Measurements from ENCODE around the gene PCBP2. TPM values are rescaled to one million over a fixed set of nuclear protein-coding genes. Genes with fewer than 3 reads are reported as not detected.

Gene PCBP2
- polyA plus RNA-seq, 2 of the 4 experiments (the other 2 are of a cell fraction): 367 to 546 TPM

DNA sequence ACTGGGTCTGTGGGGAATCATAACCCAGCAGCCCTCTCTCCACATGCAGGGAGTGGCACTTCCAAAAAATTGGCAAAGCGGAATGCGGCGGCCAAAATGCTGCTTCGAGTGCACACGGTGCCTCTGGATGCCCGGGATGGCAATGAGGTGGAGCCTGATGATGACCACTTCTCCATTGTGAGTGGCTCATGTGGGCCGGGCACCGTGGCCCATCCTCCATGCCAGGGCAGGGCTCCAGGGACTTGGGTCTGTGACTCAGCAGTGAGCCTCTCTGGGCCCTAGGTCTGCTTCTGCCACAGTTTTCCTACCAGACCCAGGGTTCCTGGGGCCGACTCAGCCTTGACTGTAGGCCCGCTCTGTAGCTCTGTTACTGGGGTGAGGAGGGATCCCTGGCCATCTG, 53.2 kb downstream of the PCBP2 start:
- Histone ChIP-seq H3K4me3 (no peak overlapping the region), H3K4me2 (no peak overlapping the region), H3K4me1 (peaks cover 21% of the 10 kb centered on the region), H3K27ac (peak overlapping the region; percentile 29 to 53; a peak in 4 of 6 replicates), H3K9me3 (no peaks in the 10 kb centered on the region)
- ATAC-seq (no peak), FAIRE-seq (no peak), DNase-seq (ENCODE audit: low read depth in 1 of 2, low spot score in 1 of 2) (no peak)
- ChIA-PET CTCF (interaction anchor here (1.0 to 13.1 kb wide), 6 partner anchors 13 to 179 kb away, joined by 3 to 169 read pairs (median 7); partner anchors contain the start of gene AAAS), POLR2A (no interaction called here)
- WGBS (ENCODE audit: missing lambda C conversion rate): 76% methylated on average over 9 of the region's 10 CpGs
- TF ChIP-seq ZFP36 (IDR thresholded peaks at IDR 0.05; ENCODE audit: borderline replicate concordance, partially characterized antibody) (no peak), KDM1A (IDR thresholded peaks at IDR 0.05; ENCODE audit: low read depth) (no peak), FOXS1 (CRISPR knock-in tag; IDR thresholded peaks at IDR 0.05) (no peak), NPAS2 (CRISPR knock-in tag; IDR thresholded peaks at IDR 0.05; ENCODE audit: borderline replicate concordance) (no peak), HOXA7 (CRISPR knock-in tag; IDR thresholded peaks at IDR 0.05) (no peak), JUNB (IDR thresholded peaks at IDR 0.05) (no peak), HOXB5 (CRISPR knock-in tag; IDR thresholded peaks at IDR 0.05) (no peak), SREBF2 (IDR thresholded peaks at IDR 0.05) (no peak), KDM5A (IDR thresholded peaks at IDR 0.05) (no peak)
- TF ChIP-seq, protein P1, sequence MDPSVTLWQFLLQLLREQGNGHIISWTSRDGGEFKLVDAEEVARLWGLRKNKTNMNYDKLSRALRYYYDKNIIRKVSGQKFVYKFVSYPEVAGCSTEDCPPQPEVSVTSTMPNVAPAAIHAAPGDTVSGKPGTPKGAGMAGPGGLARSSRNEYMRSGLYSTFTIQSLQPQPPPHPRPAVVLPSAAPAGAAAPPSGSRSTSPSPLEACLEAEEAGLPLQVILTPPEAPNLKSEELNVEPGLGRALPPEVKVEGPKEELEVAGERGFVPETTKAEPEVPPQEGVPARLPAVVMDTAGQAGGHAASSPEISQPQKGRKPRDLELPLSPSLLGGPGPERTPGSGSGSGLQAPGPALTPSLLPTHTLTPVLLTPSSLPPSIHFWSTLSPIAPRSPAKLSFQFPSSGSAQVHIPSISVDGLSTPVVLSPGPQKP (IDR thresholded peaks at IDR 0.05; ENCODE audit: low read depth, low read length): no peak
- TF ChIP-seq, protein P2, sequence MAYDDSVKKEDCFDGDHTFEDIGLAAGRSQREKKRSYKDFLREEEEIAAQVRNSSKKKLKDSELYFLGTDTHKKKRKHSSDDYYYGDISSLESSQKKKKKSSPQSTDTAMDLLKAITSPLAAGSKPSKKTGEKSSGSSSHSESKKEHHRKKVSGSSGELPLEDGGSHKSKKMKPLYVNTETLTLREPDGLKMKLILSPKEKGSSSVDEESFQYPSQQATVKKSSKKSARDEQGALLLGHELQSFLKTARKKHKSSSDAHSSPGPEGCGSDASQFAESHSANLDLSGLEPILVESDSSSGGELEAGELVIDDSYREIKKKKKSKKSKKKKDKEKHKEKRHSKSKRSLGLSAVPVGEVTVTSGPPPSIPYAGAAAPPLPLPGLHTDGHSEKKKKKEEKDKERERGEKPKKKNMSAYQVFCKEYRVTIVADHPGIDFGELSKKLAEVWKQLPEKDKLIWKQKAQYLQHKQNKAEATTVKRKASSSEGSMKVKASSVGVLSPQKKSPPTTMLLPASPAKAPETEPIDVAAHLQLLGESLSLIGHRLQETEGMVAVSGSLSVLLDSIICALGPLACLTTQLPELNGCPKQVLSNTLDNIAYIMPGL (CRISPR knock-in tag; IDR thresholded peaks at IDR 0.05; ENCODE audit: borderline replicate concordance): no peak

DNA sequence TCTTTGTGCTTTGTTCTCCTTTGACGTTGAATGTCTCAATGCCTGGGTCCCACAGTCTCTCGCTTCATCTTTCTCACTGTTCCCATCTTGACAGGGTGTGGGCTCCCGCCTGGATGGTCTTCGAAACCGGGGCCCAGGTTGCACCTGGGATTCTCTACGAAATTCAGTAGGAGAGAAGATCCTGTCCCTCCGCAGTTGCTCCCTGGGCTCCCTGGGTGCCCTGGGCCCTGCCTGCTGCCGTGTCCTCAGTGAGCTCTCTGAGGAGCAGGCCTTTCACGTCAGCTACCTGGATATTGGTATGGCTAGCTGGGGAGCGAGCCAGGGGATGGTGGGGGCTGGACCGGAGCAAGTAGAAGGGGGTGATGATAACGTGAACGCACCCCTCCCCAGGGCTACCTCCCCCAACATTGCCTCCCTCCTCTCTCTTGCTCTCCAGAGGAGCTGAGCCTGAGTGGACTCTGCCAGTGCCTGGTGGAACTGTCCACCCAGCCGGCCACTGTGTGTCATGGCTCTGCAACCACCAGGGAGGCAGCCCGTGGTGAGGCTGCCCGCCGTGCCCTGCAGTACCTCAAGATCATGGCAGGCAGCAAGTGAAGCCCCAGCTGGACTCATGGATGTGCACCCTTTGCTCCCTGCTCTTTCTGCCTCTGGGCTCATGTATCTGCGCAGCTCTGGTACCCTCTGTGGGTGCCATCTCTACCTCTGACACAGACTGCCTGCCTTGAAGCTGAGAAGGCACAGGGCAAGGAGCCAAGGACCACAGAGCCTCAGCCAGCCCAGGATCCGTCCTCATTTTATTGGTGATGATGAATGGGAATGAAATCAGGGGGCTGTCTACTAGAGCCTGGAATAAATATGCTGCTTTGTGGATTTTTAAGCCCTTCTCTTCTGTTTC, 53.9 kb downstream of the PCBP2 start:
- no peak for DNase-seq (ENCODE audit: low read depth in 1 of 2, low spot score in 1 of 2)
- ChIA-PET POLR2A (interaction anchor here (0.7 kb wide), 1 partner anchor 32 kb away, joined by 3 read pairs; no protein-coding TSS in a partner anchor), CTCF (interaction anchor here (1.0 to 13.1 kb wide), 5 partner anchors 13 to 179 kb away, joined by 3 to 169 read pairs (median 5); partner anchors contain the start of gene AAAS)

DNA sequence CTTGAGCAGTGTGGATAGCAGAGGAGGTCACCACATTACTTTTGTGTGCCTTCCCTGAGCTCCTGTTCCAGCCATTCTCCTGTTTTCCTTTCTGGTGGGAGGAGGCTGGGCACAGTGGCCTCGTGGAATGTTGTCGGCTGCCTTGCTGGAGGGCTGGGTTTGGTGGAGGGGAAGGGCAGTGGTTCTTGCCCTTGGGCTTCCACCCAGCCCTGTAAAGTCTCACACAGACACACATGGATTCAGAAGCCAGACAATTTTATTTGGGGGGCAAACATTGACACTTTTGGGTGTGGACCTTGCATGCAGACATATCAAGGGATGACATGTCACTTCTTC, 54.5 kb downstream of the PCBP2 start:
- FAIRE-seq: no peak
- DNase-seq (ENCODE audit: low read depth in 1 of 2, low spot score in 1 of 2): no peak
- CTCF ChIA-PET: interaction anchor here (1.0 to 13.1 kb wide), 4 partner anchors 12 to 180 kb away, joined by 4 to 169 read pairs (median 54); partner anchors contain the start of gene AAAS
- no peak overlapping the region for H3K4me2 ChIP-seq
- no peaks in the 10 kb centered on the region for H3K9me3 ChIP-seq
- 52% methylated on average over 2 of the region's 2 CpGs for WGBS (ENCODE audit: missing lambda C conversion rate)
- POLR2A ChIA-PET: interaction anchor here (0.7 kb wide), 1 partner anchor 33 kb away, joined by 3 read pairs; no protein-coding TSS in a partner anchor
- no peak for ATAC-seq
- no peak overlapping the region for H3K27ac ChIP-seq
- TF ChIP-seq RFX5 (IDR thresholded peaks at IDR 0.05) (no peak), JUNB (IDR thresholded peaks at IDR 0.05) (no peak), CHD2 (IDR thresholded peaks at IDR 0.05; ENCODE audit: low read length, partially characterized antibody) (no peak), KDM1A (IDR thresholded peaks at IDR 0.05; ENCODE audit: low read depth) (no peak), ZSCAN20 (CRISPR knock-in tag; IDR thresholded peaks at IDR 0.05) (no peak), RARB (CRISPR knock-in tag; IDR thresholded peaks at IDR 0.05) (no peak), CEBPB (IDR thresholded peaks at IDR 0.05) (no peak)
- TF ChIP-seq, protein P3, sequence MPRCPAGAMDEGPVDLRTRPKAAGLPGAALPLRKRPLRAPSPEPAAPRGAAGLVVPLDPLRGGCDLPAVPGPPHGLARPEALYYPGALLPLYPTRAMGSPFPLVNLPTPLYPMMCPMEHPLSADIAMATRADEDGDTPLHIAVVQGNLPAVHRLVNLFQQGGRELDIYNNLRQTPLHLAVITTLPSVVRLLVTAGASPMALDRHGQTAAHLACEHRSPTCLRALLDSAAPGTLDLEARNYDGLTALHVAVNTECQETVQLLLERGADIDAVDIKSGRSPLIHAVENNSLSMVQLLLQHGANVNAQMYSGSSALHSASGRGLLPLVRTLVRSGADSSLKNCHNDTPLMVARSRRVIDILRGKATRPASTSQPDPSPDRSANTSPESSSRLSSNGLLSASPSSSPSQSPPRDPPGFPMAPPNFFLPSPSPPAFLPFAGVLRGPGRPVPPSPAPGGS (IDR thresholded peaks at IDR 0.05): no peak
- TF ChIP-seq, protein P4, sequence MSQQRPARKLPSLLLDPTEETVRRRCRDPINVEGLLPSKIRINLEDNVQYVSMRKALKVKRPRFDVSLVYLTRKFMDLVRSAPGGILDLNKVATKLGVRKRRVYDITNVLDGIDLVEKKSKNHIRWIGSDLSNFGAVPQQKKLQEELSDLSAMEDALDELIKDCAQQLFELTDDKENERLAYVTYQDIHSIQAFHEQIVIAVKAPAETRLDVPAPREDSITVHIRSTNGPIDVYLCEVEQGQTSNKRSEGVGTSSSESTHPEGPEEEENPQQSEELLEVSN (IDR thresholded peaks at IDR 0.05; ENCODE audit: borderline replicate concordance, low read depth): no peak
- TF ChIP-seq, protein P5, sequence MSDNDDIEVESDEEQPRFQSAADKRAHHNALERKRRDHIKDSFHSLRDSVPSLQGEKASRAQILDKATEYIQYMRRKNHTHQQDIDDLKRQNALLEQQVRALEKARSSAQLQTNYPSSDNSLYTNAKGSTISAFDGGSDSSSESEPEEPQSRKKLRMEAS (IDR thresholded peaks at IDR 0.05): no peak
- TF ChIP-seq, protein P6, sequence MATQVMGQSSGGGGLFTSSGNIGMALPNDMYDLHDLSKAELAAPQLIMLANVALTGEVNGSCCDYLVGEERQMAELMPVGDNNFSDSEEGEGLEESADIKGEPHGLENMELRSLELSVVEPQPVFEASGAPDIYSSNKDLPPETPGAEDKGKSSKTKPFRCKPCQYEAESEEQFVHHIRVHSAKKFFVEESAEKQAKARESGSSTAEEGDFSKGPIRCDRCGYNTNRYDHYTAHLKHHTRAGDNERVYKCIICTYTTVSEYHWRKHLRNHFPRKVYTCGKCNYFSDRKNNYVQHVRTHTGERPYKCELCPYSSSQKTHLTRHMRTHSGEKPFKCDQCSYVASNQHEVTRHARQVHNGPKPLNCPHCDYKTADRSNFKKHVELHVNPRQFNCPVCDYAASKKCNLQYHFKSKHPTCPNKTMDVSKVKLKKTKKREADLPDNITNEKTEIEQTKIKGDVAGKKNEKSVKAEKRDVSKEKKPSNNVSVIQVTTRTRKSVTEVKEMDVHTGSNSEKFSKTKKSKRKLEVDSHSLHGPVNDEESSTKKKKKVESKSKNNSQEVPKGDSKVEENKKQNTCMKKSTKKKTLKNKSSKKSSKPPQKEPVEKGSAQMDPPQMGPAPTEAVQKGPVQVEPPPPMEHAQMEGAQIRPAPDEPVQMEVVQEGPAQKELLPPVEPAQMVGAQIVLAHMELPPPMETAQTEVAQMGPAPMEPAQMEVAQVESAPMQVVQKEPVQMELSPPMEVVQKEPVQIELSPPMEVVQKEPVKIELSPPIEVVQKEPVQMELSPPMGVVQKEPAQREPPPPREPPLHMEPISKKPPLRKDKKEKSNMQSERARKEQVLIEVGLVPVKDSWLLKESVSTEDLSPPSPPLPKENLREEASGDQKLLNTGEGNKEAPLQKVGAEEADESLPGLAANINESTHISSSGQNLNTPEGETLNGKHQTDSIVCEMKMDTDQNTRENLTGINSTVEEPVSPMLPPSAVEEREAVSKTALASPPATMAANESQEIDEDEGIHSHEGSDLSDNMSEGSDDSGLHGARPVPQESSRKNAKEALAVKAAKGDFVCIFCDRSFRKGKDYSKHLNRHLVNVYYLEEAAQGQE (IDR thresholded peaks at IDR 0.05): no peak
- TF ChIP-seq, protein P7, sequence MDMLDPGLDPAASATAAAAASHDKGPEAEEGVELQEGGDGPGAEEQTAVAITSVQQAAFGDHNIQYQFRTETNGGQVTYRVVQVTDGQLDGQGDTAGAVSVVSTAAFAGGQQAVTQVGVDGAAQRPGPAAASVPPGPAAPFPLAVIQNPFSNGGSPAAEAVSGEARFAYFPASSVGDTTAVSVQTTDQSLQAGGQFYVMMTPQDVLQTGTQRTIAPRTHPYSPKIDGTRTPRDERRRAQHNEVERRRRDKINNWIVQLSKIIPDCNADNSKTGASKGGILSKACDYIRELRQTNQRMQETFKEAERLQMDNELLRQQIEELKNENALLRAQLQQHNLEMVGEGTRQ (IDR thresholded peaks at IDR 0.05): no peak
- no peak overlapping the region for H3K4me3 ChIP-seq
- H3K4me1 ChIP-seq: peaks cover 21% of the 10 kb centered on the region

More for the DNA sequence above, 53.9 kb downstream of the PCBP2 start:
- TF ChIP-seq JUN (IDR thresholded peaks at IDR 0.05) (no peak), POLR2AphosphoS2 (conservative IDR thresholded peaks at IDR 0.05; ENCODE audit: low read length) (no peak)
- H3K4me3 ChIP-seq: no peak overlapping the region
- FAIRE-seq (no peak), ATAC-seq (no peak)
- peaks cover 21% of the 10 kb centered on the region for H3K4me1 ChIP-seq
- H3K27ac ChIP-seq: peak overlapping the region; percentile 29 to 53; a peak in 4 of 6 replicates
- no peak overlapping the region for H3K4me2 ChIP-seq
- 87% methylated on average over 17 of the region's 19 CpGs for WGBS (ENCODE audit: missing lambda C conversion rate)
- no peaks in the 10 kb centered on the region for H3K9me3 ChIP-seq

All from A549 (cell line).